ENCODE data around the gene FHIT.

Gene FHIT

GRCh38 chr3:61146010-61146890, 105.0 kb downstream of the FHIT start:
- TF ChIP-seq, protein P1, sequence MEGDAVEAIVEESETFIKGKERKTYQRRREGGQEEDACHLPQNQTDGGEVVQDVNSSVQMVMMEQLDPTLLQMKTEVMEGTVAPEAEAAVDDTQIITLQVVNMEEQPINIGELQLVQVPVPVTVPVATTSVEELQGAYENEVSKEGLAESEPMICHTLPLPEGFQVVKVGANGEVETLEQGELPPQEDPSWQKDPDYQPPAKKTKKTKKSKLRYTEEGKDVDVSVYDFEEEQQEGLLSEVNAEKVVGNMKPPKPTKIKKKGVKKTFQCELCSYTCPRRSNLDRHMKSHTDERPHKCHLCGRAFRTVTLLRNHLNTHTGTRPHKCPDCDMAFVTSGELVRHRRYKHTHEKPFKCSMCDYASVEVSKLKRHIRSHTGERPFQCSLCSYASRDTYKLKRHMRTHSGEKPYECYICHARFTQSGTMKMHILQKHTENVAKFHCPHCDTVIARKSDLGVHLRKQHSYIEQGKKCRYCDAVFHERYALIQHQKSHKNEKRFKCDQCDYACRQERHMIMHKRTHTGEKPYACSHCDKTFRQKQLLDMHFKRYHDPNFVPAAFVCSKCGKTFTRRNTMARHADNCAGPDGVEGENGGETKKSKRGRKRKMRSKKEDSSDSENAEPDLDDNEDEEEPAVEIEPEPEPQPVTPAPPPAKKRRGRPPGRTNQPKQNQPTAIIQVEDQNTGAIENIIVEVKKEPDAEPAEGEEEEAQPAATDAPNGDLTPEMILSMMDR (IDR thresholded peaks at IDR 0.05; ENCODE audit: low read depth, low read length, missing control alignments) = no peak
- no peaks in the 10 kb centered on the region for H3K36me3 ChIP-seq (replicated peaks)
- DNase-seq = no peak
- in situ Hi-C loops (cut with HindIII; ENCODE audit: low pct_ligation_motif_present, low sequenced_read_pairs) = no loop called here
- no peaks in the 10 kb centered on the region for H3K27me3 ChIP-seq (replicated peaks)
- no peak overlapping the region for H3K4me3 ChIP-seq (ENCODE audit: low read depth, low read length)
- no peak overlapping the region for H3K27ac ChIP-seq

- TF ChIP-seq, protein P1 (IDR thresholded peaks at IDR 0.05; ENCODE audit: low read depth, low read length, missing control alignments) = no peak
- no peak overlapping the region for H3K4me3 ChIP-seq (ENCODE audit: low read depth, low read length)
- H3K36me3 ChIP-seq (replicated peaks) = no peaks in the 10 kb centered on the region
- H3K27me3 ChIP-seq (replicated peaks) = no peaks in the 10 kb centered on the region
- no peak for DNase-seq
- in situ Hi-C loops (cut with HindIII; ENCODE audit: low pct_ligation_motif_present, low sequenced_read_pairs) = no loop called here
- no peak overlapping the region for H3K27ac ChIP-seq
Observed at GRCh38 chr3:61141697-61142096, 109.6 kb downstream of the FHIT start.

DNA sequence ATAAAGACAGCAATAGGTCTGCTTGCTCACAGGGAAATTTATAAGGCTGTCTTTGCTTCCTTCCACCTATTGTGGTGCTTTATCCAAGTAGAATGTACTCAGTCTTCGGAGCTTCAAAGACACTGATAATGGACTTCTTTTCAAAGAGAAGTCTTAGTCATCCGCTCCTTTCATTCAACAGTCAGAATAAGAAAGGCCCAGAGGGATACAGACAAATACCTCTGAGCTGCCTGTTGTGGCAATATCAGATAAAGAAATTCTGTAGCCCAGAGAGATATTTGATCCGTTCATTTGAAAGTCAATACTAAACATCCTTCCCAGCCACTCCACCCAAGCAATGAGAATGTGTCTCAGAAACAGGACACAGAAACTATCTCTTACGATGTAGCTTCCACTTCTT, 110.0 kb downstream of the FHIT start:
- TF ChIP-seq, protein P1 (IDR thresholded peaks at IDR 0.05; ENCODE audit: low read depth, low read length, missing control alignments) = no peak
- Histone ChIP-seq H3K4me3 (ENCODE audit: low read depth, low read length) (no peak overlapping the region), H3K36me3 (replicated peaks) (no peaks in the 10 kb centered on the region), H3K27ac (no peak overlapping the region), H3K27me3 (replicated peaks) (no peaks in the 10 kb centered on the region)
- DNase-seq = no peak
- in situ Hi-C loops (cut with HindIII; ENCODE audit: low pct_ligation_motif_present, low sequenced_read_pairs) = no loop called here

DNA sequence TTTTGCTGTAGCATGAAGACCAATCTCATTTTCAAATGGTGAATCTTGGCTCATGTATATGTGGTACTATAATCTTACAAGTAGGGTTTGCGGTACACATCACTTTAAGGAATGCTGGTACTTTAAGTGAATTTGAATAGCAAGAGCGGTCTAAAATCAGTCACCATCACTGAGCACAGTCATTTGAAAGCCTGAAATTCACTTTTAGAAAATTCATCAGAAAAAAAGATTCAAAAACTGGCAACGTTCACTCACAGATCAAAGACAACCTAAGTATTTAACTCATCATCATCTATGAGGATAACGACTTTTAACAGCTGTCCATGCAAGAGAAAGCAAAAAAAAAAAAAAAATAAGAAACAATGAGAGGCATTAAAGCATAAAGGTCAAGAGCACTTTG, 111.6 kb downstream of the FHIT start:
- Histone ChIP-seq H3K4me3 (ENCODE audit: low read depth, low read length) (no peak overlapping the region), H3K27me3 (replicated peaks) (no peaks in the 10 kb centered on the region), H3K27ac (no peak overlapping the region), H3K36me3 (replicated peaks) (no peaks in the 10 kb centered on the region)
- TF ChIP-seq, protein P1 (IDR thresholded peaks at IDR 0.05; ENCODE audit: low read depth, low read length, missing control alignments) = no peak
- no peak for DNase-seq
- in situ Hi-C loops (cut with HindIII; ENCODE audit: low pct_ligation_motif_present, low sequenced_read_pairs) = no loop called here

DNA sequence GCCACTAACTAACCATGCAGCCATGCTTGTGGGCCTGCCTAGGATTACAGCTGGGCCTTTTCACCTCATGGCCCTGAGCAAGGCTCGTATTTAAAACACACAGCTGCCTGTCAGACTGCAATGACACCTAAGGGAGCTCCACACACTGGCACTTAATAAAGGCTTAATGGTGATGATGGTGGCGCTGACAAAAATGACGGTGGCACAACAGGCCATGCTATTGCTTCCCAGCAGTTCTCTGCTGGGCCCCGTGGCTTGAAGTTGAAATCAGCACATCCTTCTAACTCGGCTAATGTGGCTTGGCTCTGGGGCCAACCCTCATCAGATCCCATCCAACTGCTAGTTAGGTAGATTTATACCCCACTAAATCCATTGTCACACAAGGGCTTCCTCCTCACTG, 112.9 kb downstream of the FHIT start:
- in situ Hi-C loops (cut with HindIII; ENCODE audit: low pct_ligation_motif_present, low sequenced_read_pairs) = no loop called here
- H3K27me3 ChIP-seq (replicated peaks) = no peaks in the 10 kb centered on the region
- TF ChIP-seq, protein P1 (IDR thresholded peaks at IDR 0.05; ENCODE audit: low read depth, low read length, missing control alignments) = no peak
- no peak overlapping the region for H3K27ac ChIP-seq
- H3K4me3 ChIP-seq (ENCODE audit: low read depth, low read length) = no peak overlapping the region
- H3K36me3 ChIP-seq (replicated peaks) = no peaks in the 10 kb centered on the region
- no peak for DNase-seq

DNA sequence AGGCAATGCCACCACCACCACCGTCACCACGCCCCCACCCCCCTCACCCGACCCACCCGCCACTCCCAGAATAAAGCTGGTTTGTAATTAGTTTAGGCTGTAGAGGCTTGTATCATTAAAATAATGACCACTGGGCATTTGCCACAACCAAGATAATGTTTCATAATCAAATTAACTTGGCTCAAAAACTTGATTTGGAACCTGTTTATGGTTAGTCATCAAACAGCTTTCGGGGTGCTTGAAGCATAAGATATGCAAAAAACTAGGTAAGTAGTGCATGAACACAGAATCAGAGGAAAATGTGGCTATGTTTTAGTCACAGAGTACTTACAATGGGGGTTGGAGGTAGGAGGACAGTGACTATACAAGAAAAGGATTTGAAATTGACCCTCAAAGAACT, 115.1 kb downstream of the FHIT start:
- in situ Hi-C loops (cut with HindIII; ENCODE audit: low pct_ligation_motif_present, low sequenced_read_pairs) = no loop called here
- H3K27me3 ChIP-seq (replicated peaks) = no peaks in the 10 kb centered on the region
- no peaks in the 10 kb centered on the region for H3K36me3 ChIP-seq (replicated peaks)
- DNase-seq = no peak
- H3K27ac ChIP-seq = no peak overlapping the region
- TF ChIP-seq, protein P1 (IDR thresholded peaks at IDR 0.05; ENCODE audit: low read depth, low read length, missing control alignments) = no peak
- H3K4me3 ChIP-seq (ENCODE audit: low read depth, low read length) = no peak overlapping the region
